Tibial nerve (tissue), 4 donors: ENCODE data around the gene SPEF2.

Source experiments
- EP300 ChIP-seq, 2 donors: sonication (generic); formaldehyde crosslinking; IDR thresholded peaks; one replicate each; pipeline ENCODE4 v1.6.1; 2017; ENCODE audit warnings: antibody characterized with exemption in 2 of 2, mild to moderate bottlenecking in 1 of 2
- TF ChIP-seq, protein P1 (sequence below), 5 experiments: fragments of 200-600 bp in 3 of 5; fragments of 450-650 bp in 2 of 5; sonication (generic) in 3 of 5; IDR thresholded peaks; one replicate each; pipeline ENCODE4 v1.5.1; 2016 to 2019; ENCODE audit warnings: antibody characterized with exemption in 5 of 5, mild to moderate bottlenecking in 3 of 5, moderate library complexity in 2 of 5

DNA sequence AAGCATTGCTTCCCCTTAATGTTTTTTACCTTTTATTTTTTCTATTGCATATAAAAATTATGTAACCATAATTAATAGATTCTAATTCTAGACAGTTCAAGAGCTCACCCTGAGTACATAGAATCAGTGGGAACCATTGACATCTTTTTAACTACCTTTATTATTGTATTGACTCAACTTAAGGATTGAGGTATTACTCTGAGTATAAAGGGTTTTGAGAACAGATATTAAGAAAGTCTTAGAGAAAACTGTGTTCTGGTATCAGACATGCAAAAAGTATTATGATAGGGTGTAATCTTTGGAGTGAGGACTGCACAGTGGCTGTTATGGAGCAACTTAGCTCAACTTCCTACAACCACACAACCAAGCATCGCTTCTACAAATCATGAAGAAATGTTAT, 8.9 kb downstream of the SPEF2 start:
- TF ChIP-seq, protein P1, sequence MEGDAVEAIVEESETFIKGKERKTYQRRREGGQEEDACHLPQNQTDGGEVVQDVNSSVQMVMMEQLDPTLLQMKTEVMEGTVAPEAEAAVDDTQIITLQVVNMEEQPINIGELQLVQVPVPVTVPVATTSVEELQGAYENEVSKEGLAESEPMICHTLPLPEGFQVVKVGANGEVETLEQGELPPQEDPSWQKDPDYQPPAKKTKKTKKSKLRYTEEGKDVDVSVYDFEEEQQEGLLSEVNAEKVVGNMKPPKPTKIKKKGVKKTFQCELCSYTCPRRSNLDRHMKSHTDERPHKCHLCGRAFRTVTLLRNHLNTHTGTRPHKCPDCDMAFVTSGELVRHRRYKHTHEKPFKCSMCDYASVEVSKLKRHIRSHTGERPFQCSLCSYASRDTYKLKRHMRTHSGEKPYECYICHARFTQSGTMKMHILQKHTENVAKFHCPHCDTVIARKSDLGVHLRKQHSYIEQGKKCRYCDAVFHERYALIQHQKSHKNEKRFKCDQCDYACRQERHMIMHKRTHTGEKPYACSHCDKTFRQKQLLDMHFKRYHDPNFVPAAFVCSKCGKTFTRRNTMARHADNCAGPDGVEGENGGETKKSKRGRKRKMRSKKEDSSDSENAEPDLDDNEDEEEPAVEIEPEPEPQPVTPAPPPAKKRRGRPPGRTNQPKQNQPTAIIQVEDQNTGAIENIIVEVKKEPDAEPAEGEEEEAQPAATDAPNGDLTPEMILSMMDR (IDR thresholded peaks at IDR 0.05): no peak
- TF ChIP-seq EP300 (IDR thresholded peaks at IDR 0.05): no peak
